PC-3 (cell line): ENCODE measurements around the gene CCDC30.

Experiments used
- EZH2 ChIP-seq: fragments of 300-600 bp; sonication (generic); IDR thresholded peaks from one replicate; pipeline ENCODE4 v1.6.1; 2017; ENCODE audit warnings: antibody characterized with exemption, mild to moderate bottlenecking, low read length; ENCODE audit not compliant: unreplicated experiment
- TF ChIP-seq, protein P1 (sequence below): fragments of 300-600 bp; sonication (generic); conservative IDR thresholded peaks from 2 replicates; pipeline ENCODE4 v1.5.1; 2017; ENCODE audit warnings: antibody characterized with exemption, low read depth, mild to moderate bottlenecking, low read length

DNA sequence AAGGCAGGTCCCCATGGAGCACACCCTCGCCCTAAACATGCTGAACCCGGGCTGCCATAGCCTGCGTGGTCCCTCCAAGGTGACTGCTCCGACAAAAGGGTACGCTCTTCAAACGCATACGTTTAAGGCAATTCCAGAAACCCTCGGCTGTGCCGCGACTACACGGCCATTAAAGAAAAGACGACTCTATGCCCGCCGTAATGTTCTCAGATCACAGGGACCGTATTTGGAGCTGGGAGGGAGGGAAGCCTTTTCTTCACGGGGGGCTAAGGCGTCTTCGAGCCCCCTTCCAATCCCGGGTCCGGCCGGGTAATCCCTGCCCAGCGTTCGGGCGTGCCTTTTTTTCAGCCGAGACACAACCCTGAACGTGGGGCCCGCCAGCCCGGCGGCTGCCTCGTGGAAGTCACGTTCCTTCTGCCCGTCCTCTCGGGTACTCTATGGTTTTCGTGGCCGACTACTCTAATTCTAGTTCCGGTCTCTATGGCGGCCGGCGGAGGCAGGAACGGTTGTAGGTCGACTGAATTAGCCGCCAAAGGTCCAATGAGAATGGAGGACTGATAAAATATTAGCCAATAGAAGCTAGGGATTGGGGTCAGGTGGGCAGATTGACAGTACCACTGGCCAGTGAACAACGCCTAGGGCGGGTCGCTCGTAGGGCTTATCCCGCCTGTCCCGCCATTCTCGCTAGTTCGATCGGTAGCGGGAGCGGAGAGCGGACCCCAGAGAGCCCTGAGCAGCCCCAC, 218.8 kb downstream of the CCDC30 start, which contains the start of gene YBX1:
- TF ChIP-seq, protein P1, sequence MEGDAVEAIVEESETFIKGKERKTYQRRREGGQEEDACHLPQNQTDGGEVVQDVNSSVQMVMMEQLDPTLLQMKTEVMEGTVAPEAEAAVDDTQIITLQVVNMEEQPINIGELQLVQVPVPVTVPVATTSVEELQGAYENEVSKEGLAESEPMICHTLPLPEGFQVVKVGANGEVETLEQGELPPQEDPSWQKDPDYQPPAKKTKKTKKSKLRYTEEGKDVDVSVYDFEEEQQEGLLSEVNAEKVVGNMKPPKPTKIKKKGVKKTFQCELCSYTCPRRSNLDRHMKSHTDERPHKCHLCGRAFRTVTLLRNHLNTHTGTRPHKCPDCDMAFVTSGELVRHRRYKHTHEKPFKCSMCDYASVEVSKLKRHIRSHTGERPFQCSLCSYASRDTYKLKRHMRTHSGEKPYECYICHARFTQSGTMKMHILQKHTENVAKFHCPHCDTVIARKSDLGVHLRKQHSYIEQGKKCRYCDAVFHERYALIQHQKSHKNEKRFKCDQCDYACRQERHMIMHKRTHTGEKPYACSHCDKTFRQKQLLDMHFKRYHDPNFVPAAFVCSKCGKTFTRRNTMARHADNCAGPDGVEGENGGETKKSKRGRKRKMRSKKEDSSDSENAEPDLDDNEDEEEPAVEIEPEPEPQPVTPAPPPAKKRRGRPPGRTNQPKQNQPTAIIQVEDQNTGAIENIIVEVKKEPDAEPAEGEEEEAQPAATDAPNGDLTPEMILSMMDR, result no peak
- no peak for TF ChIP-seq EZH2
